HL-60 (cell line): Measurements from ENCODE around the gene CDK17.

Experiments used
- CTCF ChIP-seq: IDR thresholded peaks from one replicate; pipeline ENCODE4 v1.5.1; 2011; ENCODE audit warnings: low read length, control low read depth, inconsistent platforms; ENCODE audit not compliant: insufficient read depth
- GABPA ChIP-seq: IDR thresholded peaks from 2 replicates; pipeline ENCODE4 v1.6.1; 2012; ENCODE audit warnings: low read depth
- POLR2AphosphoS5 ChIP-seq: IDR thresholded peaks from 2 replicates; pipeline ENCODE4 v1.6.1; 2012; ENCODE audit warnings: low read depth
- SPI1 ChIP-seq: IDR thresholded peaks from 2 replicates; pipeline ENCODE4 v1.6.1; 2012; ENCODE audit warnings: low read depth, mild to moderate bottlenecking, borderline replicate concordance
- TF ChIP-seq, protein P1 (sequence below): IDR thresholded peaks from 2 replicates; pipeline ENCODE4 v1.6.1; 2012; ENCODE audit warnings: low read depth; ENCODE audit not compliant: insufficient replicate concordance

DNA sequence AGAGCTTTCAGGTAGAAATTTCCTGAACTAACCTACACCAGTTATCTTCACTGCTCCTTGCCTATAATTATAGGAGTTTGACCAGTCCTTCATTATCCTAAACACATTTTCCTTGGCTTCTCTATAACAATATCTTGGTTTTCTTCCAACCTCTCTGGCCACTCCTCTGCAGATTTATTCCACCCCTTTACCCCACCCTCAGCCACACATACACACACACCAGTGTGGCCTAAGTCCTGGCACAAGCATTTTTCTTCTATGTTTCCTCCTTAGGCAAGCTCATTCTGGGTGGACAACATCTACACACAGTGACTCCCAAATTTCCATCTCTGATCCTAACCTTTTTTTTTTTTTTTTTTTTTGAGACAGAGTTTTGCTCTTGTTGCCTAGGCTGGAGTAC is 25.1 kb downstream of the CDK17 start:
- TF ChIP-seq CTCF (no peak), POLR2AphosphoS5 (no peak), SPI1 (no peak), GABPA (no peak)
- TF ChIP-seq, protein P1, sequence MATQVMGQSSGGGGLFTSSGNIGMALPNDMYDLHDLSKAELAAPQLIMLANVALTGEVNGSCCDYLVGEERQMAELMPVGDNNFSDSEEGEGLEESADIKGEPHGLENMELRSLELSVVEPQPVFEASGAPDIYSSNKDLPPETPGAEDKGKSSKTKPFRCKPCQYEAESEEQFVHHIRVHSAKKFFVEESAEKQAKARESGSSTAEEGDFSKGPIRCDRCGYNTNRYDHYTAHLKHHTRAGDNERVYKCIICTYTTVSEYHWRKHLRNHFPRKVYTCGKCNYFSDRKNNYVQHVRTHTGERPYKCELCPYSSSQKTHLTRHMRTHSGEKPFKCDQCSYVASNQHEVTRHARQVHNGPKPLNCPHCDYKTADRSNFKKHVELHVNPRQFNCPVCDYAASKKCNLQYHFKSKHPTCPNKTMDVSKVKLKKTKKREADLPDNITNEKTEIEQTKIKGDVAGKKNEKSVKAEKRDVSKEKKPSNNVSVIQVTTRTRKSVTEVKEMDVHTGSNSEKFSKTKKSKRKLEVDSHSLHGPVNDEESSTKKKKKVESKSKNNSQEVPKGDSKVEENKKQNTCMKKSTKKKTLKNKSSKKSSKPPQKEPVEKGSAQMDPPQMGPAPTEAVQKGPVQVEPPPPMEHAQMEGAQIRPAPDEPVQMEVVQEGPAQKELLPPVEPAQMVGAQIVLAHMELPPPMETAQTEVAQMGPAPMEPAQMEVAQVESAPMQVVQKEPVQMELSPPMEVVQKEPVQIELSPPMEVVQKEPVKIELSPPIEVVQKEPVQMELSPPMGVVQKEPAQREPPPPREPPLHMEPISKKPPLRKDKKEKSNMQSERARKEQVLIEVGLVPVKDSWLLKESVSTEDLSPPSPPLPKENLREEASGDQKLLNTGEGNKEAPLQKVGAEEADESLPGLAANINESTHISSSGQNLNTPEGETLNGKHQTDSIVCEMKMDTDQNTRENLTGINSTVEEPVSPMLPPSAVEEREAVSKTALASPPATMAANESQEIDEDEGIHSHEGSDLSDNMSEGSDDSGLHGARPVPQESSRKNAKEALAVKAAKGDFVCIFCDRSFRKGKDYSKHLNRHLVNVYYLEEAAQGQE, result no peak
